Neuron (in vitro differentiated cells): Measurements from ENCODE around the gene KRTAP29-1.
"Not testable (repeated sequence)": the region's sequence is repeated elsewhere in the genome, so short reads cannot be mapped to it uniquely, and the experiment has no call there.

Experiments
- H2AFZ ChIP-seq: one replicate; pipeline ENCODE4 v1.6.1; 2013; ENCODE audit warnings: low read depth, mild to moderate bottlenecking, inconsistent platforms, low read length, moderate library complexity
- H3K27me3 ChIP-seq: one replicate; pipeline ENCODE4 v1.6.1; 2013; ENCODE audit warnings: low read length; ENCODE audit not compliant: insufficient read depth
- H3K36me3 ChIP-seq: one replicate; pipeline ENCODE4 v1.6.1; 2013; ENCODE audit warnings: low read length; ENCODE audit not compliant: insufficient read depth
- H3K4me1 ChIP-seq: one replicate; pipeline ENCODE4 v1.6.1; 2013; ENCODE audit warnings: low read length; ENCODE audit not compliant: insufficient read depth
- H3K4me3 ChIP-seq: 2 replicates; pipeline ENCODE4 v1.5.1; 2013; ENCODE audit warnings: mild to moderate bottlenecking, low read length, moderate library complexity
- H3K9me3 ChIP-seq: one replicate; pipeline ENCODE4 v1.6.1; 2013; ENCODE audit warnings: low read length

The KRTAP29-1 gene

DNA sequence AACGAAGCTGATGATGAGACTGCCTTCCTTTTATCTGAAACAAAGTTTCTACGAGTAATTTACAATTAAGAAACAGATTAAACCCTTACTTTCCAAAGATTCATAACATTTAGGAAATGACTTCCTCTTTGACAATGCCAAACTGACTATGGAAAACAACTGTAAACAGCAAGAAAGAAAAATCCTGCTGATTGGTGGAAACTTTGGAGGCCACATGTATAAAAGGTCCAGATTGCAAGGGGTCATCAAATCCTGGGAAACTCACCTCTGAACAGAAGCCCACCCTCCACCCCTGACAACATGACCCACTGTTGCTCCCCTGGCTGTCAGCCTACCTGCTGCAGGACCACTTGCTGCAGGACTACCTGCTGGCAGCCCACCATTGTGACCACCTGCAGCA, 37.6 kb downstream of the KRTAP29-1 start, which contains the start of gene KRTAP9-6:
TSS of gene KRTAP9-6 (plus strand) at position 301 of the 400 bp plus-strand sequence. CDS start at position 301, 0 bp downstream.
- no peak within 1 kb of the TSS for H3K4me3 ChIP-seq
- no peaks in the 10 kb centered on the region for H3K36me3 ChIP-seq
- H3K4me1 ChIP-seq: no peaks in the 10 kb centered on the region
- H2AFZ ChIP-seq: no peak within 1 kb of the TSS
- H3K9me3 ChIP-seq: no peaks in the 10 kb centered on the region
- H3K27me3 ChIP-seq: no peaks in the 10 kb centered on the region

DNA sequence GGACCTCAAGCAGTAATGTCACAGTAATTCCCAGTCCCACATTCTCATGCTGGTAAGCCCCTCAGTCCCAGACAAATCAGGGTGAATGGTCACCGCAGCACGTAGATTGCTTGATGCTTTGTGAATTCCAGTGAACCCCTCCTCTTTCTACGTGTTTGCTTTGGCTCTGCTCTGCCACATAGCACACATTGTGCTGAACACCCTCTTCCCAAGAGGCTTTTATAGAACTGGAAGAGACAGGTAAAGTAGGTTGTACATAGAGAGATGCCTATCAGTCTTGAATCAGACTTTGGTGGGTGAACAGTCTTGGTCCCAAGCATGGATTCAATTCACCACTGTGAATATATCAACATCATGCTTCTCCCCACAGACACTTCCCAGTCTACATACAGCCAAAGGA, 38.1 kb downstream of the KRTAP29-1 start:
- Histone ChIP-seq H3K27me3 (no peaks in the 10 kb centered on the region), H3K9me3 (no peaks in the 10 kb centered on the region), H2AFZ (no peak overlapping the region), H3K36me3 (no peaks in the 10 kb centered on the region), H3K4me1 (no peaks in the 10 kb centered on the region), H3K4me3 (no peak overlapping the region)

GRCh38 chr17:41263212-41263611, 39.4 kb downstream of the KRTAP29-1 start:
- no peaks in the 10 kb centered on the region for H3K36me3 ChIP-seq
- no peaks in the 10 kb centered on the region for H3K9me3 ChIP-seq
- H3K4me3 ChIP-seq: no peak overlapping the region
- no peaks in the 10 kb centered on the region for H3K4me1 ChIP-seq
- H2AFZ ChIP-seq: no peak overlapping the region
- no peaks in the 10 kb centered on the region for H3K27me3 ChIP-seq

GRCh38 chr17:41258406-41258805, 44.2 kb downstream of the KRTAP29-1 start:
- H3K9me3 ChIP-seq: no peaks in the 10 kb centered on the region
- no peaks in the 10 kb centered on the region for H3K4me1 ChIP-seq
- no peak overlapping the region for H2AFZ ChIP-seq
- no peaks in the 10 kb centered on the region for H3K27me3 ChIP-seq
- H3K4me3 ChIP-seq: no peak overlapping the region
- H3K36me3 ChIP-seq: no peaks in the 10 kb centered on the region

GRCh38 chr17:41256291-41256685, 46.4 kb downstream of the KRTAP29-1 start:
- no peak overlapping the region for H3K4me3 ChIP-seq
- no peaks in the 10 kb centered on the region for H3K4me1 ChIP-seq
- no peak overlapping the region for H2AFZ ChIP-seq
- H3K27me3 ChIP-seq: no peaks in the 10 kb centered on the region
- no peaks in the 10 kb centered on the region for H3K36me3 ChIP-seq
- H3K9me3 ChIP-seq: no peaks in the 10 kb centered on the region

DNA sequence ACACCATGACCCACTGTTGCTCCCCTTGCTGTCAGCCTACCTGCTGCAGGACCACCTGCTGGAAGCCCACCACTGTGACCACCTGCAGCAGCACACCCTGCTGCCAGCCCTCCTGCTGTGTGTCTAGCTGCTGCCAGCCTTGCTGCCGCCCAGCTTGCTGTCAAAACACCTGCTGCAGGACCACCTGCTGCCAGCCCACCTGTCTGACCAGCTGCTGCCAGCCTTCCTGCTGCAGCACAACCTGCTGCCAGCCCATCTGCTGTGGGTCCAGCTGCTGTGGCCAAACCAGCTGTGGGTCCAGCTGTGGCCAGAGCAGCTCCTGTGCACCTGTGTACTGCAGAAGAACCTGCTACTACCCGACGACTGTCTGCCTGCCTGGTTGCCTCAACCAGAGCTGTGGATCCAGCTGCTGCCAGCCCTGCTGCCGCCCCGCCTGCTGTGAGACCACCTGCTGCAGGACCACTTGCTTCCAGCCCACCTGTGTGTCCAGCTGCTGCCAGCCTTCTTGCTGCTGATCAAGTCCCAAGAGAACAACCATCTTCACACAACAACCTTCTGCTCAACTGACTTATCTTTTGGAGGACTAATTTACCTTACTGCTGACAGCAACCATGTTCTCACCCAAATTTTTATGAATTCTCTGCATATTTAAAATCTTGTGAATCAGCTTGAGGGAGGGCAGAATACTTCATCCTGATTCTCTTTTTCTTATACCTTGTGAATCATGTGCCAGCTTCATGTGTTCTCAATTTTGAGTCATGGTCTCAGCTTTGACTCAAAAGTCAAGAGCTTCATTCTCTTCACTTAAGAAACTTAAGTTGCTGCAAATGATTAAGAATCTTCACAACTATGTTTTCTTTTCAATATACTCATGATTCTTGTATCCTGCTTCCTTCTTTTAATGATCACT, 47.0 kb downstream of the KRTAP29-1 start, which contains the start of gene KRTAP9-9:
TSS of gene KRTAP9-9 (plus strand) at position 4 of the 910 bp plus-strand sequence.
- H3K36me3 ChIP-seq, H2AFZ ChIP-seq, H3K9me3 ChIP-seq, H3K27me3 ChIP-seq, H3K4me1 ChIP-seq, H3K4me3 ChIP-seq: not testable (repeated sequence)

DNA sequence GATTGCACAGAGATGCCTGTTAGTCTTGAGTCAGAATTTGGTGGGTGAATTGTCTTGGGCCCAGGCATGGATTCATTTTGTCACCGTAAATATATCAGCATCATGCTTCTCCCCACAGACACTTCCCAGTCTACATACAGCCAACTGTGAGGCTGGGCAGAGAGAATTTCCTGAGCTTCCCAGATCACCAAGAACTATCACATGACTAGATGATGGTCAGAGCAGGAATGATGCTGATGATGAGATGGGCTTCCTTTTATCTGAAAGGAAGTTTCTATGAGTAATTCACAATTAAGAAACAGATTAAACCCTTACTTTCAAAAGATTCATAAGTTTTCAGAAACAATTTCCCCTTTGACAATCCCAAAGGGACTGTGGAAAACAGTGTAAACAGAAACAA, 47.8 kb downstream of the KRTAP29-1 start:
- H3K4me1 ChIP-seq: no peaks in the 10 kb centered on the region
- H3K4me3 ChIP-seq: no peak overlapping the region
- H3K9me3 ChIP-seq: no peaks in the 10 kb centered on the region
- H2AFZ ChIP-seq: no peak overlapping the region
- H3K27me3 ChIP-seq: no peaks in the 10 kb centered on the region
- no peaks in the 10 kb centered on the region for H3K36me3 ChIP-seq
